ENCODE measurements around the gene LARGE1.

LARGE1 gene

DNA sequence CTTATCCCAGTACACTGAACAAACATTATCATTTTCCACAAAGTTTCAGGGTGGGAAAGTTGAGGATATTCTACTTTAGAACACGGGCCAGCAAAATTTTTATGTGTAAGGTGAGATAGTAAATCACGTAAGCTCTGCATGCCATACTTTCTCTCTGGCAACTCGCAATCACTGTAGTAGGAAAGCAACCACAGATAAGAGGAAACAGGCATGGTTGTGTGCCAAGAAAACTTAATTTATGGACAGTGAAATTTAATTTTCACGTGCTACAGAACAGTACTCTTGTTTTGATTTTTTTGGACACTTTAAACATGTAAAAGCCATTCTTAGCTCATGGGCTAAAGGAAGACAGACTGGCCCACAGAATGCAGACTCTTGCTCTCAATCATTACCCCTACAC is 82.5 kb downstream of the LARGE1 start:
- Histone ChIP-seq H3K4me2 (ENCODE audit: low read depth, low read length, poor library complexity, severe bottlenecking) (no peak overlapping the region), H4K20me1 (ENCODE audit: insufficient read depth, low read length, poor library complexity, severe bottlenecking) (no peaks in the 10 kb centered on the region), H3K9me3 (ENCODE audit: insufficient read depth, low read depth, low read length) (peaks cover 3% of the 10 kb centered on the region; the same call in 1 of the 2 replicates), H3F3A (ENCODE audit: low read depth) (no peaks in the 10 kb centered on the region), H3K4me3 (ENCODE audit: low read length, poor library complexity, severe bottlenecking) (no peak overlapping the region), H2AFZ (ENCODE audit: low read length) (no peak overlapping the region), H3K4me1 (ENCODE audit: insufficient read depth, low read length, poor library complexity, severe bottlenecking) (no peaks in the 10 kb centered on the region), H3K27me3 (ENCODE audit: insufficient read depth, low read length, poor library complexity, severe bottlenecking) (no peaks in the 10 kb centered on the region), H3K36me3 (ENCODE audit: insufficient read depth, low read length) (no peaks in the 10 kb centered on the region), H3K79me2 (ENCODE audit: insufficient read depth, low read length) (no peaks in the 10 kb centered on the region), H3K9me2 (replicated peaks; ENCODE audit: low read depth, low read length) (no peaks in the 10 kb centered on the region), H3K9ac (ENCODE audit: low read depth, low read length, poor library complexity, severe bottlenecking) (no peak overlapping the region)
- TF ChIP-seq, protein P1, sequence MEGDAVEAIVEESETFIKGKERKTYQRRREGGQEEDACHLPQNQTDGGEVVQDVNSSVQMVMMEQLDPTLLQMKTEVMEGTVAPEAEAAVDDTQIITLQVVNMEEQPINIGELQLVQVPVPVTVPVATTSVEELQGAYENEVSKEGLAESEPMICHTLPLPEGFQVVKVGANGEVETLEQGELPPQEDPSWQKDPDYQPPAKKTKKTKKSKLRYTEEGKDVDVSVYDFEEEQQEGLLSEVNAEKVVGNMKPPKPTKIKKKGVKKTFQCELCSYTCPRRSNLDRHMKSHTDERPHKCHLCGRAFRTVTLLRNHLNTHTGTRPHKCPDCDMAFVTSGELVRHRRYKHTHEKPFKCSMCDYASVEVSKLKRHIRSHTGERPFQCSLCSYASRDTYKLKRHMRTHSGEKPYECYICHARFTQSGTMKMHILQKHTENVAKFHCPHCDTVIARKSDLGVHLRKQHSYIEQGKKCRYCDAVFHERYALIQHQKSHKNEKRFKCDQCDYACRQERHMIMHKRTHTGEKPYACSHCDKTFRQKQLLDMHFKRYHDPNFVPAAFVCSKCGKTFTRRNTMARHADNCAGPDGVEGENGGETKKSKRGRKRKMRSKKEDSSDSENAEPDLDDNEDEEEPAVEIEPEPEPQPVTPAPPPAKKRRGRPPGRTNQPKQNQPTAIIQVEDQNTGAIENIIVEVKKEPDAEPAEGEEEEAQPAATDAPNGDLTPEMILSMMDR (conservative IDR thresholded peaks at IDR 0.05; ENCODE audit: low read length): no peak
- TF ChIP-seq EZH2phosphoT487 (IDR thresholded peaks at IDR 0.05; ENCODE audit: borderline replicate concordance): no peak

DNA sequence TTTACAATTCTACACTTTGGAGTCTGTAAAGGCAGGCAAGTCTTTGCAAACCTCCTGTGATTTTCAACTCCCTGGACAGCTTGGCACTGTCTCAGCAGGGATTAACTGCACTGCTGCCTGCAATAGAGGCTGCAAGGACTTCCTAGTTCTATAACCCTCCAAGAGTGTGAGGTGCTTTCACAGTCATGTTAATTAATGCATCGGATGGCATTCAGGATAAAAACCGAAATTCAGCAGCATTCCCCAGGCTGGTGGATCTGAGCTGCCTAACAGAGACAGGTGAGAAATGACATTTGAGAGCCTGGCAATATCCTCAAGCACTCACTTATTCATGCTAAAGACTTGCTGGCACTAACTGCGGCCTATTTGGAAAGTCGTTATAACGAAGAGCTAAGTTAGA is 85.0 kb downstream of the LARGE1 start:
- Histone ChIP-seq H3K9me3 (ENCODE audit: insufficient read depth, low read depth, low read length) (peaks cover 3% of the 10 kb centered on the region; the same call in 1 of the 2 replicates), H2AFZ (ENCODE audit: low read length) (no peak overlapping the region), H3K79me2 (ENCODE audit: insufficient read depth, low read length) (no peaks in the 10 kb centered on the region), H3K4me2 (ENCODE audit: low read depth, low read length, poor library complexity, severe bottlenecking) (no peak overlapping the region), H3K4me1 (ENCODE audit: insufficient read depth, low read length, poor library complexity, severe bottlenecking) (no peaks in the 10 kb centered on the region), H3K36me3 (ENCODE audit: insufficient read depth, low read length) (no peaks in the 10 kb centered on the region), H3K9me2 (replicated peaks; ENCODE audit: low read depth, low read length) (no peaks in the 10 kb centered on the region), H3K27me3 (ENCODE audit: insufficient read depth, low read length, poor library complexity, severe bottlenecking) (no peaks in the 10 kb centered on the region), H3F3A (ENCODE audit: low read depth) (no peaks in the 10 kb centered on the region), H3K4me3 (ENCODE audit: low read length, poor library complexity, severe bottlenecking) (no peak overlapping the region), H4K20me1 (ENCODE audit: insufficient read depth, low read length, poor library complexity, severe bottlenecking) (no peaks in the 10 kb centered on the region), H3K9ac (ENCODE audit: low read depth, low read length, poor library complexity, severe bottlenecking) (no peak overlapping the region)
- TF ChIP-seq, protein P1 (conservative IDR thresholded peaks at IDR 0.05; ENCODE audit: low read length): no peak

DNA sequence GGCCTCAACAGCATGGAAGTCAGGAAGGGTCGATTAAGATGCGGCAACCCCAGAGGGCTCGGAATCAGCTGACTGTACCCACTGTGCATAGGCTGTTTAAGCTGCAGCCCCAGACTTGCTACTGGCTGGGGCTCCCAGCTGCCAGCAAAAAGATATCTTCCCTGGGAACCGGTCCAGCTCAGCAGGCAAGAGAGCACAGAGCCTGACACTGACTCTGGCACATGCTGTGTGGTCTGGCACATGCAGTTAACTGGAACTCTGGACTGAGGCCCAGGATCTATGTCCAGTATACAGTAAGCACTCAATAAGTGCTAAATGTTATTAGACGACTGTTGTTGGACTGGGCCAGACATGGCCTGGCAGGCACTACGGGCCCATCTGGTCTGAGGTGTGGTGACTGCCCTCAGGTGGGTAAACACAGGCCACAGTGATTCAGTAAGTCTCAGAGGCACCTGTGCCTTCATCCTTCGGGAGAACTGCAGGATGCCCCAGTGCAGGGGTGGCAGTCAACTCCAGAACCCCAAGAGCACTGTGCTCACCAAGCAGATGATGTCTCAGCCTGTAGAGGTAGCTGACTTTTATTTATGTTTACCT is 87.6 kb downstream of the LARGE1 start:
- Histone ChIP-seq H4K20me1 (ENCODE audit: insufficient read depth, low read length, poor library complexity, severe bottlenecking) (no peaks in the 10 kb centered on the region), H3K4me2 (ENCODE audit: low read depth, low read length, poor library complexity, severe bottlenecking) (no peak overlapping the region), H3F3A (ENCODE audit: low read depth) (no peaks in the 10 kb centered on the region), H3K9me2 (replicated peaks; ENCODE audit: low read depth, low read length) (no peaks in the 10 kb centered on the region), H3K4me3 (ENCODE audit: low read length, poor library complexity, severe bottlenecking) (no peak overlapping the region), H3K9ac (ENCODE audit: low read depth, low read length, poor library complexity, severe bottlenecking) (no peak overlapping the region), H3K79me2 (ENCODE audit: insufficient read depth, low read length) (no peaks in the 10 kb centered on the region), H3K4me1 (ENCODE audit: insufficient read depth, low read length, poor library complexity, severe bottlenecking) (no peaks in the 10 kb centered on the region), H3K9me3 (ENCODE audit: insufficient read depth, low read depth, low read length) (peaks cover 3% of the 10 kb centered on the region; the same call in 1 of the 2 replicates), H3K27me3 (ENCODE audit: insufficient read depth, low read length, poor library complexity, severe bottlenecking) (no peaks in the 10 kb centered on the region), H2AFZ (ENCODE audit: low read length) (no peak overlapping the region), H3K36me3 (ENCODE audit: insufficient read depth, low read length) (no peaks in the 10 kb centered on the region)
- TF ChIP-seq, protein P1 (conservative IDR thresholded peaks at IDR 0.05; ENCODE audit: low read length): no peak
- TF ChIP-seq EZH2phosphoT487 (IDR thresholded peaks at IDR 0.05; ENCODE audit: borderline replicate concordance): no peak
